Stimulated activated CD4-positive, alpha-beta T cell treated with anti-CD3 and anti-CD28 coated beads, Interleukin-1b, Interleukin-23, amount 100 ng/mL, for 24 hours (primary cell): Measurements from ENCODE around the gene SPINK7.
"Not testable (repeated sequence)": the region's sequence is repeated elsewhere in the genome, so short reads cannot be mapped to it uniquely, and the experiment has no call there.

ENCODE experiments used
- DNase-seq, 4 experiments: peaks; one replicate each; pipeline ENCODE4 v3.0.0-alpha.2; 2020; ENCODE audit warnings: low read depth in 4 of 4, low spot score in 1 of 4

Gene SPINK7

GRCh38 chr5:148312153-148312552, at the start of gene SPINK7:
Gene SPINK7, plus strand, starts transcription at chr5:148312423. Its CDS starts 61 bp downstream, at chr5:148312484.
- DNase-seq: no peak

- DNase-seq: no peak
Observed at GRCh38 chr5:148267962-148268361, 44.3 kb upstream of the SPINK7 start.

GRCh38 chr5:148268566-148268965, 43.7 kb upstream of the SPINK7 start, which contains the start of gene SPINK13:
Gene SPINK13, plus strand, starts transcription at chr5:148268794. Its CDS starts 1,279 bp downstream, at chr5:148270073.
- no peak for DNase-seq

- DNase-seq: not testable (repeated sequence)
Observed at GRCh38 chr5:148275129-148275528, 37.1 kb upstream of the SPINK7 start.

- DNase-seq: not testable (repeated sequence)
Observed at GRCh38 chr5:148280893-148281292, 31.3 kb upstream of the SPINK7 start.

- DNase-seq: not testable (repeated sequence)
Observed at GRCh38 chr5:148281336-148281735, 30.9 kb upstream of the SPINK7 start.

GRCh38 chr5:148290271-148291195, 21.7 kb upstream of the SPINK7 start:
- DNase-seq: no peak

GRCh38 chr5:148297731-148298130, 14.5 kb upstream of the SPINK7 start:
- no peak for DNase-seq

GRCh38 chr5:148306446-148306845, 5.8 kb upstream of the SPINK7 start:
- DNase-seq: no peak

- DNase-seq: no peak
Observed at GRCh38 chr5:148309019-148309418, 3.2 kb upstream of the SPINK7 start.

- no peak for DNase-seq
Observed at GRCh38 chr5:148309746-148310145, 2.5 kb upstream of the SPINK7 start.

GRCh38 chr5:148311484-148311883, 739 bp upstream of the SPINK7 start:
- no peak for DNase-seq

- DNase-seq: no peak
Observed at GRCh38 chr5:148314187-148314586, 2.0 kb downstream of the SPINK7 start.

- no peak for DNase-seq
Observed at GRCh38 chr5:148314731-148315130, 2.5 kb downstream of the SPINK7 start.

GRCh38 chr5:148320011-148320963, 8.1 kb downstream of the SPINK7 start:
- peak in 2 of 4 experiments; percentile 5 to 13 for DNase-seq

- DNase-seq: no peak
Observed at GRCh38 chr5:148333262-148333849, 21.1 kb downstream of the SPINK7 start.

GRCh38 chr5:148335259-148335658, 23.0 kb downstream of the SPINK7 start, which contains the start of gene SPINK9:
Gene SPINK9, plus strand, starts transcription at chr5:148335559. Its CDS starts 55 bp downstream, at chr5:148335614.
- no peak for DNase-seq

- DNase-seq: no peak
Observed at GRCh38 chr5:148336704-148337435, 24.6 kb downstream of the SPINK7 start.

GRCh38 chr5:148342371-148343045, 30.3 kb downstream of the SPINK7 start:
- no peak for DNase-seq

GRCh38 chr5:148343046-148343407, 30.8 kb downstream of the SPINK7 start:
- no peak for DNase-seq
